SK-N-SH treated with all-trans-retinoic acid at 6 μM for 48 hours (cell line): ENCODE results near the gene ITPKB.

Experiments used
- BACH2 ChIP-seq: fragments of 250-450 bp; sonication (Bioruptor Pico); IDR thresholded peaks from 2 replicates; pipeline ENCODE4 v1.9.0; 2021; ENCODE audit warnings: mild to moderate bottlenecking, borderline replicate concordance
- CSDC2 ChIP-seq: fragments of 250-450 bp; sonication (Bioruptor Pico); IDR thresholded peaks from 2 replicates; pipeline ENCODE4 v1.5.0; 2020; ENCODE audit warnings: mild to moderate bottlenecking, moderate library complexity
- ESRRG ChIP-seq: fragments of 250-450 bp; sonication (Bioruptor Pico); IDR thresholded peaks from 2 replicates; pipeline ENCODE4 v1.6.1; 2021; ENCODE audit warnings: mild to moderate bottlenecking
- ISL1 ChIP-seq: fragments of 250-450 bp; sonication (Bioruptor Pico); IDR thresholded peaks from 2 replicates; pipeline ENCODE4 v2.1.2; 2022; ENCODE audit warnings: mild to moderate bottlenecking, moderate library complexity
- OSR1 ChIP-seq: fragments of 250-450 bp; sonication (Bioruptor Pico); IDR thresholded peaks from 2 replicates; pipeline ENCODE4 v1.8.0; 2022; ENCODE audit warnings: moderate library complexity, mild to moderate bottlenecking, inconsistent platforms
- RARB ChIP-seq: fragments of 250-450 bp; sonication (Bioruptor Pico); IDR thresholded peaks from 2 replicates; pipeline ENCODE4 v1.8.0; 2021; ENCODE audit warnings: mild to moderate bottlenecking, moderate library complexity
- ZC3H10 ChIP-seq: fragments of 250-450 bp; sonication (Bioruptor Pico); IDR thresholded peaks from 2 replicates; pipeline ENCODE4 v1.5.1; 2021; ENCODE audit warnings: mild to moderate bottlenecking, moderate library complexity
- ZNF70 ChIP-seq: fragments of 450-650 bp; formaldehyde crosslinking; IDR thresholded peaks from 2 replicates; pipeline ENCODE4 v1.5.0; 2020; ENCODE audit warnings: mild to moderate bottlenecking, moderate library complexity
- ZNF8 ChIP-seq: fragments of 450-650 bp; formaldehyde crosslinking; IDR thresholded peaks from 2 replicates; pipeline ENCODE4 v1.5.0; 2020; ENCODE audit warnings: mild to moderate bottlenecking, moderate library complexity
- TF ChIP-seq, protein P1 (sequence below): fragments of 250-450 bp; sonication (Bioruptor Pico); IDR thresholded peaks from 2 replicates; pipeline ENCODE4 v1.5.1; 2020; ENCODE audit warnings: low read depth, mild to moderate bottlenecking, moderate library complexity
- TF ChIP-seq, protein P2 (sequence below): fragments of 250-450 bp; sonication (Bioruptor Pico); IDR thresholded peaks from 2 replicates; pipeline ENCODE4 v1.8.0; 2020; ENCODE audit warnings: mild to moderate bottlenecking, moderate library complexity, borderline replicate concordance

DNA sequence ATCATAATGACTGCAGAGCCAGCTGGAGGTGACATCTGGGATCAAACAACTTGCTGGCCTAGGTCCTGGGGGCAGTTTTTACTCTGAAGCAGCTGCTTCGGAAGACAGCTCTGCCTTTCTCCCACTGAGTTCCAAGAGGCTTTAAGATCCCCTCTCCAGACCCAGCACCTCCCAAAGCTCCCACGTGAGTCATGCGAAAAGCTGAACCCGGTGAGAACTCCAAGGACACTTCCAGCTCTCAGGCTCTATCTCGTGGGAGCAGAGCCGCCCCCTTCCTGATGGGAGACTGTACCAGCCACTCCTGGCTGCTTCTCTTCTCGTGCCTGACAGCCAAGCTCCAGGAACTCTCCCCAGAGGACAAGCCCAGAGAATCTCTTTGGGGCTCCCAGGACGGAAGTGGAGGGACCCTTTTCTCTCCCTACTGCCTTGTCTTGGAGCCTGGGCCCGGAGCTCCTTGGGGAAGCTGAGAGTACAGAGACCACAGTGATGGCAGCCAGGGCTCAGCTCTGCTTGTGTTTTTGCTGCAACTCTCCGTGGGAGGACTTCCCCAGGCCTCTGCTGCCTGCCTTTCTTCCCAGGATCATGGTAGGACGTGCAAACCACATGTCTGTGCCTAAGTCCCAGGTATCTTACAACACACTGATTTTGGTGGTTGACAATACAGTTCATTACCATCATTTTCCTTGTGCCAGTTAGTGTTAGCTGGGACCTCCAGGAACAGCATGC is 149.9 kb downstream of the ITPKB start:
- TF ChIP-seq ZC3H10 (CRISPR knock-in tag) (no peak), OSR1 (no peak), ZNF8 (CRISPR knock-in tag) (no peak), ZNF70 (CRISPR knock-in tag) (no peak), ESRRG (CRISPR knock-in tag) (no peak), BACH2 (CRISPR knock-in tag) (no peak), ISL1 (CRISPR knock-in tag) (no peak), RARB (no peak), CSDC2 (CRISPR knock-in tag) (no peak)
- TF ChIP-seq, protein P1, sequence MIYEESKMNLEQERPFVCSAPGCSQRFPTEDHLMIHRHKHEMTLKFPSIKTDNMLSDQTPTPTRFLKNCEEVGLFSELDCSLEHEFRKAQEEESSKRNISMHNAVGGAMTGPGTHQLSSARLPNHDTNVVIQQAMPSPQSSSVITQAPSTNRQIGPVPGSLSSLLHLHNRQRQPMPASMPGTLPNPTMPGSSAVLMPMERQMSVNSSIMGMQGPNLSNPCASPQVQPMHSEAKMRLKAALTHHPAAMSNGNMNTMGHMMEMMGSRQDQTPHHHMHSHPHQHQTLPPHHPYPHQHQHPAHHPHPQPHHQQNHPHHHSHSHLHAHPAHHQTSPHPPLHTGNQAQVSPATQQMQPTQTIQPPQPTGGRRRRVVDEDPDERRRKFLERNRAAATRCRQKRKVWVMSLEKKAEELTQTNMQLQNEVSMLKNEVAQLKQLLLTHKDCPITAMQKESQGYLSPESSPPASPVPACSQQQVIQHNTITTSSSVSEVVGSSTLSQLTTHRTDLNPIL = no peak
- TF ChIP-seq, protein P2, sequence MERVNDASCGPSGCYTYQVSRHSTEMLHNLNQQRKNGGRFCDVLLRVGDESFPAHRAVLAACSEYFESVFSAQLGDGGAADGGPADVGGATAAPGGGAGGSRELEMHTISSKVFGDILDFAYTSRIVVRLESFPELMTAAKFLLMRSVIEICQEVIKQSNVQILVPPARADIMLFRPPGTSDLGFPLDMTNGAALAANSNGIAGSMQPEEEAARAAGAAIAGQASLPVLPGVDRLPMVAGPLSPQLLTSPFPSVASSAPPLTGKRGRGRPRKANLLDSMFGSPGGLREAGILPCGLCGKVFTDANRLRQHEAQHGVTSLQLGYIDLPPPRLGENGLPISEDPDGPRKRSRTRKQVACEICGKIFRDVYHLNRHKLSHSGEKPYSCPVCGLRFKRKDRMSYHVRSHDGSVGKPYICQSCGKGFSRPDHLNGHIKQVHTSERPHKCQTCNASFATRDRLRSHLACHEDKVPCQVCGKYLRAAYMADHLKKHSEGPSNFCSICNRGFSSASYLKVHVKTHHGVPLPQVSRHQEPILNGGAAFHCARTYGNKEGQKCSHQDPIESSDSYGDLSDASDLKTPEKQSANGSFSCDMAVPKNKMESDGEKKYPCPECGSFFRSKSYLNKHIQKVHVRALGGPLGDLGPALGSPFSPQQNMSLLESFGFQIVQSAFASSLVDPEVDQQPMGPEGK (CRISPR knock-in tag) = no peak
